ENCODE data around the gene STARD10. TPM values are rescaled to one million over a fixed set of nuclear protein-coding genes. Genes with fewer than 3 reads are reported as not detected.

STARD10 gene
- total and polyA plus RNA-seq, 9 of the 15 experiments (the other 6 are each of a cell fraction or from before 2014, with no cell fraction given), result 0.15 to 52.9 (median 32.3) TPM

DNA sequence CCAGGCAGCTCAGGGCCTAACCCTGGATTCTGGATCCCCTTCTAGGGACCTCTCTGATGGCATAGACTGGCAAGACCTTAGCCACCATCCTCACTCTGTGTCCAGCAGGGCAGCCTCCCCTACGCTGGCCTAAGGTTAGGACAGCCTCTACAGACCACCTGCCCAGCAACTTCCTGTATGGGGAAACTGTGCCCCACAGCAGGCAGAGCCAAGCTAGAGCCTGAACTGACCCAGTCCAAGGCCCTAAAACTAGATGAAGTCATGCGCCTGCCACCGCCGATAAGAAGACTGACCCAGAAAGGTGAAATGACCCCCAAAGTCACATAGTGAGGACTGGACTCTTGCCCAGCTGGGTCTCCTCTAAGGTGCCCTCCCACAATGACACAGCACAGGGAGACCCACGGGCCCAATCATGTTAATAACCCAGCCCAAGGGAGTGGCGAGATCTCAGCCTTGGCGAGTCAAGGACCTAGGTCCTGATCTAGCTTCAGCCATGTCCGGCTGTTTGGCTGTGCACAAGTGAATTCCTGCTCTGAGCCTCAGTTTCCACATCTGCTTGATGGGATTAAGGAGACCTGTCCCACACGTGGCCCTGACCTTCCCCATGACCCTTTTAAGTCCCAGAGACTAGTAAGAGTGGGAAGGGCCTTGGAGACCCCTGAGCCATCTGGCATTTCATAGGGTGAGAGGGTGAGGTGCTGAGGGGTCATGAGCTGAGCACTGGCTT is 17.6 kb downstream of the STARD10 start (continued):
- peak; percentile 87 for TF ChIP-seq SMARCC2 (IDR thresholded peaks at IDR 0.05; ENCODE audit: low read depth)
- TF ChIP-seq KLF6 (CRISPR knock-in tag; IDR thresholded peaks at IDR 0.05; ENCODE audit: borderline replicate concordance), result peak; percentile 25; the same call in 1 of the 2 replicates
- TF ChIP-seq, protein P1, sequence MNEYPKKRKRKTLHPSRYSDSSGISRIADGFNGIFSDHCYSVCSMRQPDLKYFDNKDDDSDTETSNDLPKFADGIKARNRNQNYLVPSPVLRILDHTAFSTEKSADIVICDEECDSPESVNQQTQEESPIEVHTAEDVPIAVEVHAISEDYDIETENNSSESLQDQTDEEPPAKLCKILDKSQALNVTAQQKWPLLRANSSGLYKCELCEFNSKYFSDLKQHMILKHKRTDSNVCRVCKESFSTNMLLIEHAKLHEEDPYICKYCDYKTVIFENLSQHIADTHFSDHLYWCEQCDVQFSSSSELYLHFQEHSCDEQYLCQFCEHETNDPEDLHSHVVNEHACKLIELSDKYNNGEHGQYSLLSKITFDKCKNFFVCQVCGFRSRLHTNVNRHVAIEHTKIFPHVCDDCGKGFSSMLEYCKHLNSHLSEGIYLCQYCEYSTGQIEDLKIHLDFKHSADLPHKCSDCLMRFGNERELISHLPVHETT (CRISPR knock-in tag; conservative IDR thresholded peaks at IDR 0.05 in 1 of 2, IDR thresholded peaks at IDR 0.05 in 1 of 2), result peak in 1 of 2 experiments; percentile 86; a peak in 2 of 4 replicates
- TF ChIP-seq ZNF282 (CRISPR knock-in tag; IDR thresholded peaks at IDR 0.05), result no peak
- 0 out of 4 replicates have a peak, but pooled peaks of 1 of the 2 experiments have one; percentile 14 for TF ChIP-seq HDAC1 (IDR thresholded peaks at IDR 0.05)
- no peak for TF ChIP-seq KAT2B (IDR thresholded peaks at IDR 0.05; ENCODE audit: low read depth, low read length)
- TF ChIP-seq RFX7 (CRISPR knock-in tag; IDR thresholded peaks at IDR 0.05), result no peak
- no peak for TF ChIP-seq TRIM28 (IDR thresholded peaks at IDR 0.05)
- peak in 1 of 2 experiments; percentile 50; a peak in 1 of 4 replicates for TF ChIP-seq KDM1A (IDR thresholded peaks at IDR 0.05)
- TF ChIP-seq, protein P2, sequence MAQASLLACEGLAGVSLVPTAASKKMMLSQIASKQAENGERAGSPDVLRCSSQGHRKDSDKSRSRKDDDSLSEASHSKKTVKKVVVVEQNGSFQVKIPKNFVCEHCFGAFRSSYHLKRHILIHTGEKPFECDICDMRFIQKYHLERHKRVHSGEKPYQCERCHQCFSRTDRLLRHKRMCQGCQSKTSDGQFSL (CRISPR knock-in tag; IDR thresholded peaks at IDR 0.05), result no peak
- TF ChIP-seq, protein P2 (tag; IDR thresholded peaks at IDR 0.05), result no peak
- TF ChIP-seq, protein P3, sequence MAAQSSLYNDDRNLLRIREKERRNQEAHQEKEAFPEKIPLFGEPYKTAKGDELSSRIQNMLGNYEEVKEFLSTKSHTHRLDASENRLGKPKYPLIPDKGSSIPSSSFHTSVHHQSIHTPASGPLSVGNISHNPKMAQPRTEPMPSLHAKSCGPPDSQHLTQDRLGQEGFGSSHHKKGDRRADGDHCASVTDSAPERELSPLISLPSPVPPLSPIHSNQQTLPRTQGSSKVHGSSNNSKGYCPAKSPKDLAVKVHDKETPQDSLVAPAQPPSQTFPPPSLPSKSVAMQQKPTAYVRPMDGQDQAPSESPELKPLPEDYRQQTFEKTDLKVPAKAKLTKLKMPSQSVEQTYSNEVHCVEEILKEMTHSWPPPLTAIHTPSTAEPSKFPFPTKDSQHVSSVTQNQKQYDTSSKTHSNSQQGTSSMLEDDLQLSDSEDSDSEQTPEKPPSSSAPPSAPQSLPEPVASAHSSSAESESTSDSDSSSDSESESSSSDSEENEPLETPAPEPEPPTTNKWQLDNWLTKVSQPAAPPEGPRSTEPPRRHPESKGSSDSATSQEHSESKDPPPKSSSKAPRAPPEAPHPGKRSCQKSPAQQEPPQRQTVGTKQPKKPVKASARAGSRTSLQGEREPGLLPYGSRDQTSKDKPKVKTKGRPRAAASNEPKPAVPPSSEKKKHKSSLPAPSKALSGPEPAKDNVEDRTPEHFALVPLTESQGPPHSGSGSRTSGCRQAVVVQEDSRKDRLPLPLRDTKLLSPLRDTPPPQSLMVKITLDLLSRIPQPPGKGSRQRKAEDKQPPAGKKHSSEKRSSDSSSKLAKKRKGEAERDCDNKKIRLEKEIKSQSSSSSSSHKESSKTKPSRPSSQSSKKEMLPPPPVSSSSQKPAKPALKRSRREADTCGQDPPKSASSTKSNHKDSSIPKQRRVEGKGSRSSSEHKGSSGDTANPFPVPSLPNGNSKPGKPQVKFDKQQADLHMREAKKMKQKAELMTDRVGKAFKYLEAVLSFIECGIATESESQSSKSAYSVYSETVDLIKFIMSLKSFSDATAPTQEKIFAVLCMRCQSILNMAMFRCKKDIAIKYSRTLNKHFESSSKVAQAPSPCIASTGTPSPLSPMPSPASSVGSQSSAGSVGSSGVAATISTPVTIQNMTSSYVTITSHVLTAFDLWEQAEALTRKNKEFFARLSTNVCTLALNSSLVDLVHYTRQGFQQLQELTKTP (IDR thresholded peaks at IDR 0.05; ENCODE audit: low read depth in 1 of 2, partially characterized antibody in 2 of 2), result no peak
- TF ChIP-seq TARDBP (IDR thresholded peaks at IDR 0.05), result no peak
- no peak for TF ChIP-seq PURB (CRISPR knock-in tag; IDR thresholded peaks at IDR 0.05; ENCODE audit: low read depth)
- TF ChIP-seq, protein P4, sequence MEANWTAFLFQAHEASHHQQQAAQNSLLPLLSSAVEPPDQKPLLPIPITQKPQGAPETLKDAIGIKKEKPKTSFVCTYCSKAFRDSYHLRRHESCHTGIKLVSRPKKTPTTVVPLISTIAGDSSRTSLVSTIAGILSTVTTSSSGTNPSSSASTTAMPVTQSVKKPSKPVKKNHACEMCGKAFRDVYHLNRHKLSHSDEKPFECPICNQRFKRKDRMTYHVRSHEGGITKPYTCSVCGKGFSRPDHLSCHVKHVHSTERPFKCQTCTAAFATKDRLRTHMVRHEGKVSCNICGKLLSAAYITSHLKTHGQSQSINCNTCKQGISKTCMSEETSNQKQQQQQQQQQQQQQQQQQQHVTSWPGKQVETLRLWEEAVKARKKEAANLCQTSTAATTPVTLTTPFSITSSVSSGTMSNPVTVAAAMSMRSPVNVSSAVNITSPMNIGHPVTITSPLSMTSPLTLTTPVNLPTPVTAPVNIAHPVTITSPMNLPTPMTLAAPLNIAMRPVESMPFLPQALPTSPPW (CRISPR knock-in tag; IDR thresholded peaks at IDR 0.05), result peak; percentile 60
- TF ChIP-seq ZNF24 (IDR thresholded peaks at IDR 0.05), result peak; percentile 66; the same call in 1 of the 2 replicates

Measured in K562 (cell line).